Trophoblast cell (in vitro differentiated cells and primary cell): ENCODE data around the gene CXCL1.

Source experiments
- DNase-seq, 2 donors: peaks; one replicate each; pipeline ENCODE4 v3.0.0-alpha.2; 2016
- H2AFZ ChIP-seq: 2 replicates; pipeline ENCODE4 v1.6.1; 2013; ENCODE audit warnings: low read length, moderate library complexity, mild to moderate bottlenecking; ENCODE audit not compliant: insufficient read depth, poor library complexity
- H2AK5ac ChIP-seq: 2 replicates; pipeline ENCODE4 v1.6.1; 2013; ENCODE audit warnings: mild to moderate bottlenecking, low read length
- H2BK120ac ChIP-seq: 2 replicates; pipeline ENCODE4 v1.6.1; 2013; ENCODE audit warnings: low read length, mild to moderate bottlenecking, moderate library complexity; ENCODE audit not compliant: insufficient read depth, poor library complexity
- H2BK12ac ChIP-seq: 2 replicates; pipeline ENCODE4 v1.6.1; 2013; ENCODE audit warnings: mild to moderate bottlenecking, low read length, moderate library complexity
- H2BK5ac ChIP-seq: 2 replicates; pipeline ENCODE4 v1.6.1; 2013; ENCODE audit warnings: low read length, low read depth, moderate library complexity, mild to moderate bottlenecking; ENCODE audit not compliant: poor library complexity
- H3K14ac ChIP-seq: 2 replicates; pipeline ENCODE4 v1.6.1; 2013; ENCODE audit warnings: mild to moderate bottlenecking, low read length
- H3K18ac ChIP-seq: 2 replicates; pipeline ENCODE4 v1.6.1; 2013; ENCODE audit warnings: mild to moderate bottlenecking, low read length
- H3K23ac ChIP-seq: 2 replicates; pipeline ENCODE4 v1.6.1; 2013; ENCODE audit warnings: low read length
- H3K27ac ChIP-seq: 2 replicates; pipeline ENCODE4 v1.5.1; 2013; ENCODE audit warnings: low read depth, mild to moderate bottlenecking, inconsistent platforms, low read length, moderate library complexity
- H3K27me3 ChIP-seq: 2 replicates; pipeline ENCODE4 v1.6.1; 2013; ENCODE audit warnings: inconsistent platforms, mild to moderate bottlenecking, low read length, moderate library complexity; ENCODE audit not compliant: insufficient read depth
- H3K36me3 ChIP-seq, 2 experiments: 1 replicate in 1 of 2; 2 replicates in 1 of 2; pipeline ENCODE4 v1.6.1; 2013; ENCODE audit warnings: low read length in 2 of 2, mild to moderate bottlenecking in 2 of 2, moderate library complexity in 1 of 2; ENCODE audit not compliant: insufficient read depth in 2 of 2, control insufficient read depth in 1 of 2
- H3K4ac ChIP-seq: 2 replicates; pipeline ENCODE4 v1.6.1; 2013; ENCODE audit warnings: low read depth, mild to moderate bottlenecking, low read length, moderate library complexity
- H3K4me1 ChIP-seq, 2 experiments: 1 replicate in 1 of 2; 2 replicates in 1 of 2; pipeline ENCODE4 v1.6.1; 2013; ENCODE audit warnings: low read length in 2 of 2, mild to moderate bottlenecking in 2 of 2, moderate library complexity in 1 of 2; ENCODE audit not compliant: insufficient read depth in 2 of 2, control insufficient read depth in 1 of 2
- H3K4me2 ChIP-seq: 2 replicates; pipeline ENCODE4 v1.6.1; 2013; ENCODE audit warnings: inconsistent platforms, mild to moderate bottlenecking, low read length, moderate library complexity
- H3K4me3 ChIP-seq: 2 replicates; pipeline ENCODE4 v1.5.1; 2013; ENCODE audit warnings: mild to moderate bottlenecking, low read depth, low read length, inconsistent platforms
- H3K79me1 ChIP-seq: one replicate; pipeline ENCODE4 v1.6.1; 2013; ENCODE audit warnings: low read length
- H3K79me2 ChIP-seq: 2 replicates; pipeline ENCODE4 v1.6.1; 2013; ENCODE audit warnings: low read length, mild to moderate bottlenecking; ENCODE audit not compliant: control insufficient read depth, insufficient read depth, poor library complexity
- H3K9ac ChIP-seq: 2 replicates; pipeline ENCODE4 v1.6.1; 2013; ENCODE audit warnings: mild to moderate bottlenecking, low read length
- H3K9me3 ChIP-seq: 2 replicates; pipeline ENCODE4 v1.6.1; 2013; ENCODE audit warnings: low read depth, mild to moderate bottlenecking, control low read depth, inconsistent platforms, low read length; ENCODE audit not compliant: insufficient read depth
- H4K12ac ChIP-seq: 2 replicates; pipeline ENCODE4 v1.6.1; 2013; ENCODE audit warnings: low read depth, mild to moderate bottlenecking, low read length, moderate library complexity
- H4K8ac ChIP-seq: 2 replicates; pipeline ENCODE4 v1.6.1; 2013; ENCODE audit warnings: low read depth, mild to moderate bottlenecking, low read length, moderate library complexity
- H4K91ac ChIP-seq: one replicate; pipeline ENCODE4 v1.6.1; 2013; ENCODE audit warnings: low read depth, mild to moderate bottlenecking, low read length, moderate library complexity
- WGBS: extraction: QIAGEN DNeasy Blood & Tissue Kit; methylation state at CpG from one replicate; pipeline ENCODE4 v1.1.7; 2013; ENCODE audit warnings: missing lambda C conversion rate; ENCODE audit not compliant: insufficient read length, insufficient coverage; ENCODE audit errors: extremely low coverage; 5-methylcytosine and 5-hydroxymethylcytosine counted together

The CXCL1 gene

GRCh38 chr4:73902817-73903547 lies 33.8 kb downstream of the CXCL1 start:
- H3K14ac ChIP-seq: no peak overlapping the region
- H3K79me2 ChIP-seq: no peaks in the 10 kb centered on the region
- no peak overlapping the region for H2AK5ac ChIP-seq
- H2BK5ac ChIP-seq: no peak overlapping the region
- H3K9ac ChIP-seq: no peak overlapping the region
- H3K4ac ChIP-seq: no peak overlapping the region
- H3K4me2 ChIP-seq: no peak overlapping the region
- no peak overlapping the region for H4K12ac ChIP-seq
- no peak overlapping the region for H2BK120ac ChIP-seq
- DNase-seq: no peak
- H2AFZ ChIP-seq: no peak overlapping the region
- H3K27me3 ChIP-seq: no peaks in the 10 kb centered on the region
- H2BK12ac ChIP-seq: no peak overlapping the region
- no CpG with 5 or more reads among the region's 3 CpGs for WGBS
- no peaks in the 10 kb centered on the region for H3K4me1 ChIP-seq
- H3K18ac ChIP-seq: no peak overlapping the region
- no peaks in the 10 kb centered on the region for H3K9me3 ChIP-seq
- H3K23ac ChIP-seq: no peak overlapping the region
- H3K36me3 ChIP-seq: no peaks in the 10 kb centered on the region
- no peak overlapping the region for H4K8ac ChIP-seq
- no peak overlapping the region for H4K91ac ChIP-seq
- no peak overlapping the region for H3K27ac ChIP-seq
- no peaks in the 10 kb centered on the region for H3K79me1 ChIP-seq
- H3K4me3 ChIP-seq: no peak overlapping the region

GRCh38 chr4:73904491-73904890 lies 35.3 kb downstream of the CXCL1 start:
- Histone ChIP-seq H4K12ac (no peak overlapping the region), H4K91ac (no peak overlapping the region), H3K4ac (no peak overlapping the region), H3K18ac (no peak overlapping the region), H2AK5ac (no peak overlapping the region), H3K14ac (no peak overlapping the region), H3K9me3 (no peaks in the 10 kb centered on the region), H4K8ac (no peak overlapping the region), H3K23ac (no peak overlapping the region), H3K27me3 (no peaks in the 10 kb centered on the region), H2BK120ac (no peak overlapping the region), H3K79me1 (no peaks in the 10 kb centered on the region), H2BK12ac (no peak overlapping the region), H3K9ac (no peak overlapping the region), H2AFZ (no peak overlapping the region), H3K27ac (no peak overlapping the region), H2BK5ac (no peak overlapping the region), H3K36me3 (no peaks in the 10 kb centered on the region), H3K4me1 (no peaks in the 10 kb centered on the region), H3K4me2 (no peak overlapping the region), H3K79me2 (no peaks in the 10 kb centered on the region), H3K4me3 (no peak overlapping the region)
- DNase-seq: no peak
- WGBS: no CpG with 5 or more reads among the region's 4 CpGs

- H3K4me3 ChIP-seq: no peak overlapping the region
- no peaks in the 10 kb centered on the region for H3K27me3 ChIP-seq
- no peak overlapping the region for H4K91ac ChIP-seq
- H2AK5ac ChIP-seq: no peak overlapping the region
- no peak for DNase-seq
- no peak overlapping the region for H2BK120ac ChIP-seq
- no peak overlapping the region for H3K4me2 ChIP-seq
- H3K36me3 ChIP-seq: no peaks in the 10 kb centered on the region
- no peak overlapping the region for H3K27ac ChIP-seq
- no peak overlapping the region for H3K14ac ChIP-seq
- H3K79me2 ChIP-seq: no peaks in the 10 kb centered on the region
- no peak overlapping the region for H2AFZ ChIP-seq
- H2BK5ac ChIP-seq: no peak overlapping the region
- H3K9me3 ChIP-seq: no peaks in the 10 kb centered on the region
- H3K4me1 ChIP-seq: no peaks in the 10 kb centered on the region
- no peaks in the 10 kb centered on the region for H3K79me1 ChIP-seq
- H3K23ac ChIP-seq: no peak overlapping the region
- no peak overlapping the region for H3K18ac ChIP-seq
- no peak overlapping the region for H4K12ac ChIP-seq
- H3K4ac ChIP-seq: no peak overlapping the region
- no peak overlapping the region for H3K9ac ChIP-seq
- no peak overlapping the region for H2BK12ac ChIP-seq
- no peak overlapping the region for H4K8ac ChIP-seq
Measured at GRCh38 chr4:73908965-73909364, 39.8 kb downstream of the CXCL1 start.

- H3K14ac ChIP-seq: no peak overlapping the region
- H3K79me1 ChIP-seq: no peaks in the 10 kb centered on the region
- no peak overlapping the region for H2AK5ac ChIP-seq
- no peaks in the 10 kb centered on the region for H3K27me3 ChIP-seq
- H4K91ac ChIP-seq: no peak overlapping the region
- no peak overlapping the region for H4K12ac ChIP-seq
- H3K27ac ChIP-seq: no peak overlapping the region
- H3K18ac ChIP-seq: no peak overlapping the region
- H3K4me2 ChIP-seq: no peak overlapping the region
- no peak overlapping the region for H3K23ac ChIP-seq
- no peak overlapping the region for H2BK12ac ChIP-seq
- no peak overlapping the region for H3K4me3 ChIP-seq
- no peak for DNase-seq
- no peaks in the 10 kb centered on the region for H3K4me1 ChIP-seq
- no peak overlapping the region for H3K4ac ChIP-seq
- H3K36me3 ChIP-seq: no peaks in the 10 kb centered on the region
- no peaks in the 10 kb centered on the region for H3K79me2 ChIP-seq
- H2BK120ac ChIP-seq: no peak overlapping the region
- no peak overlapping the region for H2BK5ac ChIP-seq
- H2AFZ ChIP-seq: no peak overlapping the region
- no peaks in the 10 kb centered on the region for H3K9me3 ChIP-seq
- H4K8ac ChIP-seq: no peak overlapping the region
- no peak overlapping the region for H3K9ac ChIP-seq
Measured at GRCh38 chr4:73911746-73912145, 42.6 kb downstream of the CXCL1 start.
